Measurements from ENCODE around the gene DLG2.

DLG2 gene

GRCh38 chr11:84383576-84383975 lies 1243.6 kb downstream of the DLG2 start:
- no peak for DNase-seq (ENCODE audit: low read depth)
- H3K4me3 ChIP-seq (ENCODE audit: low read length) = no peak overlapping the region
- no peak for TF ChIP-seq CTCF (conservative IDR thresholded peaks at IDR 0.05; ENCODE audit: low read depth, low read length)

GRCh38 chr11:84381666-84382065 lies 1245.5 kb downstream of the DLG2 start:
- no peak for DNase-seq (ENCODE audit: low read depth)
- TF ChIP-seq CTCF (conservative IDR thresholded peaks at IDR 0.05; ENCODE audit: low read depth, low read length) = no peak
- H3K4me3 ChIP-seq (ENCODE audit: low read length) = no peak overlapping the region

- DNase-seq (ENCODE audit: low read depth) = no peak
- no peak for TF ChIP-seq CTCF (conservative IDR thresholded peaks at IDR 0.05; ENCODE audit: low read depth, low read length)
- no peak overlapping the region for H3K4me3 ChIP-seq (ENCODE audit: low read length)
Measured at GRCh38 chr11:84372381-84372950, 1254.7 kb downstream of the DLG2 start.

- no peak for TF ChIP-seq CTCF (conservative IDR thresholded peaks at IDR 0.05; ENCODE audit: low read depth, low read length)
- DNase-seq (ENCODE audit: low read depth) = no peak
- no peak overlapping the region for H3K4me3 ChIP-seq (ENCODE audit: low read length)
Measured at GRCh38 chr11:84358034-84358433, 1269.1 kb downstream of the DLG2 start.

GRCh38 chr11:84355911-84356310 lies 1271.2 kb downstream of the DLG2 start:
- no peak for DNase-seq (ENCODE audit: low read depth)
- no peak overlapping the region for H3K4me3 ChIP-seq (ENCODE audit: low read length)
- TF ChIP-seq CTCF (conservative IDR thresholded peaks at IDR 0.05; ENCODE audit: low read depth, low read length) = no peak

- H3K4me3 ChIP-seq (ENCODE audit: low read length) = no peak overlapping the region
- no peak for TF ChIP-seq CTCF (conservative IDR thresholded peaks at IDR 0.05; ENCODE audit: low read depth, low read length)
- no peak for DNase-seq (ENCODE audit: low read depth)
Measured at GRCh38 chr11:84345597-84345996, 1281.5 kb downstream of the DLG2 start.

- no peak for DNase-seq (ENCODE audit: low read depth)
- H3K4me3 ChIP-seq (ENCODE audit: low read length) = no peak overlapping the region
- TF ChIP-seq CTCF (conservative IDR thresholded peaks at IDR 0.05; ENCODE audit: low read depth, low read length) = no peak
Measured at GRCh38 chr11:84345027-84345426, 1282.1 kb downstream of the DLG2 start.
